Measurements from ENCODE around the gene CTPS1. TPM values are rescaled to one million over a fixed set of nuclear protein-coding genes. Genes with fewer than 3 reads are reported as not detected.

CTPS1 gene
- total RNA-seq, 1 donor from 2014 or later = 61.6 TPM

GRCh38 chr1:41056907-41057306 lies 77.4 kb downstream of the CTPS1 start:
- DNase-seq (ENCODE audit: low read depth) = no peak
- no peak overlapping the region for H3K4me3 ChIP-seq (ENCODE audit: low read depth, low read length)
- TF ChIP-seq, protein P1, sequence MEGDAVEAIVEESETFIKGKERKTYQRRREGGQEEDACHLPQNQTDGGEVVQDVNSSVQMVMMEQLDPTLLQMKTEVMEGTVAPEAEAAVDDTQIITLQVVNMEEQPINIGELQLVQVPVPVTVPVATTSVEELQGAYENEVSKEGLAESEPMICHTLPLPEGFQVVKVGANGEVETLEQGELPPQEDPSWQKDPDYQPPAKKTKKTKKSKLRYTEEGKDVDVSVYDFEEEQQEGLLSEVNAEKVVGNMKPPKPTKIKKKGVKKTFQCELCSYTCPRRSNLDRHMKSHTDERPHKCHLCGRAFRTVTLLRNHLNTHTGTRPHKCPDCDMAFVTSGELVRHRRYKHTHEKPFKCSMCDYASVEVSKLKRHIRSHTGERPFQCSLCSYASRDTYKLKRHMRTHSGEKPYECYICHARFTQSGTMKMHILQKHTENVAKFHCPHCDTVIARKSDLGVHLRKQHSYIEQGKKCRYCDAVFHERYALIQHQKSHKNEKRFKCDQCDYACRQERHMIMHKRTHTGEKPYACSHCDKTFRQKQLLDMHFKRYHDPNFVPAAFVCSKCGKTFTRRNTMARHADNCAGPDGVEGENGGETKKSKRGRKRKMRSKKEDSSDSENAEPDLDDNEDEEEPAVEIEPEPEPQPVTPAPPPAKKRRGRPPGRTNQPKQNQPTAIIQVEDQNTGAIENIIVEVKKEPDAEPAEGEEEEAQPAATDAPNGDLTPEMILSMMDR (conservative IDR thresholded peaks at IDR 0.05; ENCODE audit: low read depth, low read length) = no peak

Other genes starting within 250 kb of the CTPS1 start
- gene KCNQ4, start 195.9 kb upstream of the CTPS1 start, total RNA-seq = 1.0 and 2.2 TPM in 2 replicates
- gene CITED4, start 117.3 kb upstream of the CTPS1 start, total RNA-seq = 43.4 and 55.5 TPM in 2 replicates
- 0.07 TPM in 1 of 2 replicates, not detected in the other for gene SLFNL1, start 42.0 kb downstream of the CTPS1 start, total RNA-seq